ENCODE data around the gene ABCG4. TPM values are rescaled to one million over a fixed set of nuclear protein-coding genes. Genes with fewer than 3 reads are reported as not detected.

The ABCG4 gene
- total and polyA plus RNA-seq, 2 of the 8 experiments (the other 6 are each of a cell fraction or from before 2014, with no cell fraction given): 1.8 to 2.3 TPM

GRCh38 chr11:119194811-119195440 lies 46.1 kb downstream of the ABCG4 start (continued):
- TF ChIP-seq E2F6 (IDR thresholded peaks at IDR 0.05) (no peak), RNF2 (IDR thresholded peaks at IDR 0.05; ENCODE audit: borderline replicate concordance, low read depth, low read length, missing control alignments, poor library complexity, severe bottlenecking) (no peak), MAX (IDR thresholded peaks at IDR 0.05) (no peak), SP4 (IDR thresholded peaks at IDR 0.05; ENCODE audit: low read length) (no peak), CREB1 (IDR thresholded peaks at IDR 0.05) (no peak)

All from H1 (cell line).